B cell (primary cell): ENCODE data around the gene SASH1. TPM values are rescaled to one million over a fixed set of nuclear protein-coding genes. Genes with fewer than 3 reads are reported as not detected.

Experiments
- ATAC-seq: fragments of 200-7000 bp; cut with Tn5 transposase; one replicate; pipeline ENCODE4 v1.10.0; 2021; ENCODE audit warnings: low read depth, mild to moderate bottlenecking, moderate number of reproducible peaks, moderate library complexity
- CTCF ChIA-PET: fragments of 350-600 bp; sonication (Branson Sonifier 250); formaldehyde crosslinking; loops from one replicate; lab custom pipeline; 2021; ENCODE audit warnings: antibody characterized with exemption, inconsistent platforms; lab: Charles Lee
- POLR2A ChIA-PET: fragments of 350-600 bp; sonication (Branson Sonifier 250); formaldehyde crosslinking; loops from one replicate; lab custom pipeline; 2021; ENCODE audit warnings: antibody characterized with exemption; lab: Charles Lee
- DNase-seq: peaks from one replicate; pipeline ENCODE4 v3.0.0; 2013
- H2AFZ ChIP-seq: 2 replicates; pipeline ENCODE4 v1.6.1; 2012; ENCODE audit warnings: mild to moderate bottlenecking, low read depth, low read length; ENCODE audit not compliant: insufficient read depth, poor library complexity, severe bottlenecking
- H3K27ac ChIP-seq, 2 donors: 1 replicate in 1 of 2; 2 replicates in 1 of 2; pipeline ENCODE4 v1.5.1; 2012 to 2013; ENCODE audit warnings: low read length in 2 of 2, mild to moderate bottlenecking in 2 of 2, moderate library complexity in 1 of 2
- H3K27me3 ChIP-seq, 4 experiments: fragments of 200-600 bp in 1 of 4; sonication (generic) in 1 of 4; replicated peaks in 1 of 4; 1 replicate in 2 of 4; 2 replicates in 2 of 4; pipeline versions ENCODE4 v1.6.1 to v1.7.0; 2013 to 2016; ENCODE audit warnings: low read length in 3 of 4, mild to moderate bottlenecking in 2 of 4, mixed read lengths in 1 of 4, moderate library complexity in 1 of 4; ENCODE audit not compliant: insufficient read depth in 4 of 4, control insufficient read depth in 3 of 4; ENCODE audit errors: control extremely low read depth in 1 of 4
- H3K36me3 ChIP-seq, 2 experiments: replicated peaks in 1 of 2; 1 replicate in 1 of 2; 2 replicates in 1 of 2; pipeline versions ENCODE4 v1.6.1 to v1.7.1; 2013; ENCODE audit warnings: low read length in 1 of 2; ENCODE audit not compliant: insufficient read depth in 2 of 2, control insufficient read depth in 1 of 2; ENCODE audit errors: control extremely low read depth in 1 of 2, extremely low read depth in 1 of 2
- H3K4me1 ChIP-seq, 2 donors: fragments of 200-600 bp in 1 of 2; sonication (generic) in 1 of 2; 1 replicate in 1 of 2; 2 replicates in 1 of 2; pipeline versions ENCODE4 v1.5.1 to v1.6.1; 2013 to 2017; ENCODE audit warnings: low read length in 2 of 2; ENCODE audit not compliant: control insufficient read depth in 2 of 2, insufficient read depth in 2 of 2
- H3K4me2 ChIP-seq: replicated peaks from 2 replicates; pipeline ENCODE3; 2012; ENCODE audit warnings: mild to moderate bottlenecking, low read depth, low read length; ENCODE audit not compliant: poor library complexity, severe bottlenecking
- H3K4me3 ChIP-seq, 5 experiments: fragments of 200-600 bp in 1 of 5; sonication (generic) in 1 of 5; 1 replicate in 3 of 5; 2 replicates in 2 of 5; pipeline versions ENCODE4 v1.5.1 to v1.7.0; 2011 to 2016; ENCODE audit warnings: low read length in 4 of 5, mild to moderate bottlenecking in 4 of 5, low read depth in 2 of 5, control low read depth in 1 of 5, moderate library complexity in 1 of 5; ENCODE audit not compliant: insufficient read depth in 1 of 5; ENCODE audit errors: control extremely low read depth in 1 of 5, extremely low read depth in 1 of 5
- H3K79me2 ChIP-seq: fragments of 200-600 bp; sonication (generic); one replicate; pipeline ENCODE4 v1.6.0; 2016; ENCODE audit warnings: low read length; ENCODE audit not compliant: control insufficient read depth, insufficient read depth
- H3K9ac ChIP-seq: fragments of 200-600 bp; sonication (generic); 2 replicates; pipeline ENCODE4 v1.6.1; 2017; ENCODE audit warnings: mild to moderate bottlenecking, low read length, moderate library complexity
- H3K9me3 ChIP-seq, 3 donors: one replicate each; pipeline versions ENCODE4 v1.6.1 to v1.7.1; 2013; ENCODE audit warnings: low read length in 2 of 3; ENCODE audit not compliant: control insufficient read depth in 2 of 3, insufficient read depth in 1 of 3; ENCODE audit errors: control extremely low read depth in 1 of 3
- H4K20me1 ChIP-seq: 2 replicates; pipeline ENCODE4 v1.6.0; 2012; ENCODE audit warnings: mild to moderate bottlenecking, low read length; ENCODE audit not compliant: insufficient read depth, control insufficient read depth, poor library complexity, severe bottlenecking
- H3K27ac Mint-ChIP-seq: one replicate; pipeline ENCODE4 v1.8.0; 2021; ENCODE audit warnings: mixed read lengths
- H3K27me3 Mint-ChIP-seq: one replicate; pipeline ENCODE4 v1.8.0; 2021; ENCODE audit warnings: mixed read lengths
- H3K4me1 Mint-ChIP-seq: one replicate; pipeline ENCODE4 v1.8.0; 2021; ENCODE audit warnings: mixed read lengths
- H3K4me3 Mint-ChIP-seq: one replicate; pipeline ENCODE4 v1.8.0; 2021; ENCODE audit warnings: mixed read lengths
- H3K9me3 Mint-ChIP-seq: one replicate; pipeline ENCODE4 v1.8.0; 2022; ENCODE audit warnings: mixed read lengths; ENCODE audit not compliant: insufficient read depth
- EZH2 ChIP-seq: IDR thresholded peaks from 2 replicates; pipeline ENCODE4 v1.6.1; 2012; ENCODE audit warnings: borderline replicate concordance, low read depth, mild to moderate bottlenecking, moderate library complexity, low read length; ENCODE audit not compliant: insufficient read depth, poor library complexity, severe bottlenecking
- WGBS: methylation state at CpG from one replicate; pipeline ENCODE4 v1.1.5; 2013; ENCODE audit warnings: missing lambda C conversion rate; ENCODE audit not compliant: insufficient coverage; 5-methylcytosine and 5-hydroxymethylcytosine counted together
- intact Hi-C: fragments of 100-400 bp; cut with micrococcal nuclease; formaldehyde crosslinking; loops from one replicate; pipeline ENCODE4 v1.10.0; 2022
- polyA plus RNA-seq: library from polyadenylated mRNA; depleted of rRNA; stranded (reverse); fragments of >200 nt; gene quantifications from 2 replicates; pipeline ENCODE4 v1.2.3, GENCODE V29; 2012
- total RNA-seq, 2 donors: library from RNA; stranded (reverse); fragments of 120-200 nt in 1 of 2; gene quantifications; 1 replicate in 1 of 2; 2 replicates in 1 of 2; pipeline versions ENCODE4 v1.2.3 to v1.2.4, GENCODE V29; 2013 to 2022
- TF ChIP-seq, protein P1 (sequence below): fragments of 200-600 bp; IDR thresholded peaks from one replicate; pipeline ENCODE4 v1.8.0; 2022; ENCODE audit warnings: antibody characterized with exemption, mild to moderate bottlenecking

The SASH1 gene
- total and polyA plus RNA-seq, 2 donors (not counting 1 experiment from before 2014, with no cell fraction given) = 0.01 to 0.07 TPM

DNA sequence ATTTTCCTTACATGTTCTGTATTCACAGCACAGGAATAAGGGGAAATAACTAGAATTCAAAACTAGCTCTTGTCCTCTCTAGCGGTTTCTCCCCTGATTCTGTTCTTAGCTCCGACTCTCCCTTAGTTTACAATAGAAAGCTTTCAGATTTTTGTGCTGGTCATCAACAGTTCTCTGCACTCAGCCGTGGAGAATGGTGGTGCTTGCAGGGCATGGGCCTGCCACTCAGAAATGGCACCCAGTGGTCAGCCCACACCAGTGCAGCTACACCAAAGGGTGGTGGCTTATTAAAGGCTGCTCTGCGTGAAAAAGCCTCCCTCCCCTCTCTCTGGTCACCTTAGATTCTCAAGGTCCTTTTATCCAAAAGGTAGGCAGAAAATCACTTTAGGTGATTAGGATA is 123.5 kb downstream of the SASH1 start:
- H2AFZ ChIP-seq = peak overlapping the region; percentile 3
- no peaks in the 10 kb centered on the region for H3K9me3 Mint-ChIP-seq
- peaks cover 2% of the 10 kb centered on the region for H3K4me1 Mint-ChIP-seq
- no peak for ATAC-seq
- no peaks in the 10 kb centered on the region for H3K9me3 ChIP-seq
- DNase-seq = no peak
- H3K4me1 ChIP-seq = no peaks in the 10 kb centered on the region
- intact Hi-C loops = no loop called here
- H3K9ac ChIP-seq = no peak overlapping the region
- POLR2A ChIA-PET = no interaction called here
- H4K20me1 ChIP-seq = no peaks in the 10 kb centered on the region
- H3K4me3 Mint-ChIP-seq = no peak overlapping the region
- WGBS = 86% methylated on average over 1 of the region's 4 CpGs
- H3K27ac ChIP-seq = no peak overlapping the region
- H3K27ac Mint-ChIP-seq = no peak overlapping the region
- no peak for TF ChIP-seq EZH2
- TF ChIP-seq, protein P1, sequence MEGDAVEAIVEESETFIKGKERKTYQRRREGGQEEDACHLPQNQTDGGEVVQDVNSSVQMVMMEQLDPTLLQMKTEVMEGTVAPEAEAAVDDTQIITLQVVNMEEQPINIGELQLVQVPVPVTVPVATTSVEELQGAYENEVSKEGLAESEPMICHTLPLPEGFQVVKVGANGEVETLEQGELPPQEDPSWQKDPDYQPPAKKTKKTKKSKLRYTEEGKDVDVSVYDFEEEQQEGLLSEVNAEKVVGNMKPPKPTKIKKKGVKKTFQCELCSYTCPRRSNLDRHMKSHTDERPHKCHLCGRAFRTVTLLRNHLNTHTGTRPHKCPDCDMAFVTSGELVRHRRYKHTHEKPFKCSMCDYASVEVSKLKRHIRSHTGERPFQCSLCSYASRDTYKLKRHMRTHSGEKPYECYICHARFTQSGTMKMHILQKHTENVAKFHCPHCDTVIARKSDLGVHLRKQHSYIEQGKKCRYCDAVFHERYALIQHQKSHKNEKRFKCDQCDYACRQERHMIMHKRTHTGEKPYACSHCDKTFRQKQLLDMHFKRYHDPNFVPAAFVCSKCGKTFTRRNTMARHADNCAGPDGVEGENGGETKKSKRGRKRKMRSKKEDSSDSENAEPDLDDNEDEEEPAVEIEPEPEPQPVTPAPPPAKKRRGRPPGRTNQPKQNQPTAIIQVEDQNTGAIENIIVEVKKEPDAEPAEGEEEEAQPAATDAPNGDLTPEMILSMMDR = no peak
- CTCF ChIA-PET = interaction anchor here (0.6 to 1.2 kb wide), 6 partner anchors 13 to 112 kb away, joined by 3 to 4 read pairs (median 3); no protein-coding TSS in a partner anchor
- no peaks in the 10 kb centered on the region for H3K36me3 ChIP-seq
- no peak overlapping the region for H3K4me2 ChIP-seq
- H3K79me2 ChIP-seq = no peaks in the 10 kb centered on the region
- no peak overlapping the region for H3K4me3 ChIP-seq
- H3K27me3 Mint-ChIP-seq = peaks cover 29% of the 10 kb centered on the region
- H3K27me3 ChIP-seq = peaks cover 0 to 6% (median 0%) of the 10 kb centered on the region in 4 experiments

DNA sequence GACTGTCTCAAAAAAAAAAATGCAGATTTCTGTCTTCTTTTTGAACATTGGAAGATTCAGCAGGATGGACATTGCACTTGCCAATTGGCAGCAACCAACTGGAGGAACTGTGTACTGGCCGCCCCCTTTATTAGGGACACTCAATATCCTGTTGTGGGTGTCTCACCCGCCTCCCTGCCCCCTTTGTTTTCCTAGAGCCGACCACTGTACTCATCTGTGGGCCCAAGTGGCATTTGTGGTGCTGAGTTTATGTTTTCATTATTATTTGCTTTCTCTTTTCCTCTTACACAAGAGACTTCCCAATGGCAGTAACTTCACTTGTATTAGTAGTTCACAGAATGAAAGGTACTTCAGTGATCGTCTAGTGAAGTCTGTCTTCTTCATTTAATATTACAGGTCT is 125.3 kb downstream of the SASH1 start:
- no peak overlapping the region for H3K27ac Mint-ChIP-seq
- TF ChIP-seq, protein P1 = no peak
- no peak for TF ChIP-seq EZH2
- Histone ChIP-seq H4K20me1 (no peaks in the 10 kb centered on the region), H3K9ac (no peak overlapping the region), H3K27me3 (peaks cover 0 to 10% (median 2%) of the 10 kb centered on the region in 4 experiments), H3K27ac (no peak overlapping the region), H3K4me1 (no peaks in the 10 kb centered on the region), H3K4me2 (no peak overlapping the region), H2AFZ (no peak overlapping the region), H3K36me3 (no peaks in the 10 kb centered on the region), H3K4me3 (no peak overlapping the region), H3K79me2 (no peaks in the 10 kb centered on the region), H3K9me3 (no peaks in the 10 kb centered on the region)
- H3K27me3 Mint-ChIP-seq = peaks cover 42% of the 10 kb centered on the region
- ATAC-seq (no peak), DNase-seq (no peak)
- ChIA-PET POLR2A (no interaction called here), CTCF (no interaction called here)
- no peak overlapping the region for H3K4me3 Mint-ChIP-seq
- intact Hi-C loops = no loop called here
- peaks cover 2% of the 10 kb centered on the region for H3K4me1 Mint-ChIP-seq
- H3K9me3 Mint-ChIP-seq = no peaks in the 10 kb centered on the region
- no CpG with 5 or more reads among the region's 4 CpGs for WGBS
